Brain microvascular endothelial cell (primary cell): ENCODE data around the gene TMEM250.

Source experiments
- DNase-seq: peaks from one replicate; pipeline ENCODE4 v3.0.0-alpha.2; 2020
- H3K27ac ChIP-seq: fragments of 250-450 bp; sonication (Bioruptor Pico); 2 replicates; pipeline ENCODE4 v1.5.1; 2020; ENCODE audit warnings: mild to moderate bottlenecking, moderate library complexity
- H3K27me3 ChIP-seq: fragments of 250-450 bp; sonication (Bioruptor Pico); replicated peaks from 2 replicates; pipeline ENCODE4 v1.5.1; 2020; ENCODE audit warnings: mild to moderate bottlenecking
- H3K36me3 ChIP-seq: fragments of 250-450 bp; sonication (Bioruptor Pico); replicated peaks from 2 replicates; pipeline ENCODE4 v1.5.1; 2020; ENCODE audit warnings: mild to moderate bottlenecking
- H3K4me3 ChIP-seq: 2 replicates; pipeline ENCODE4 v1.5.1; 2011; ENCODE audit warnings: low read depth, mild to moderate bottlenecking, control low read depth, low read length, moderate library complexity
- CTCF ChIP-seq: IDR thresholded peaks from 2 replicates; pipeline ENCODE4 v1.5.1; 2011; ENCODE audit warnings: low read depth, mild to moderate bottlenecking, moderate library complexity, low read length, control low read depth, inconsistent platforms; ENCODE audit errors: missing control alignments
- in situ Hi-C: cut with HindIII; loops from 2 replicates; pipeline ENCODE4 v1.10.0; 2017; ENCODE audit warnings: low sequenced_read_pairs, low pct_ligation_motif_present

Gene TMEM250

DNA sequence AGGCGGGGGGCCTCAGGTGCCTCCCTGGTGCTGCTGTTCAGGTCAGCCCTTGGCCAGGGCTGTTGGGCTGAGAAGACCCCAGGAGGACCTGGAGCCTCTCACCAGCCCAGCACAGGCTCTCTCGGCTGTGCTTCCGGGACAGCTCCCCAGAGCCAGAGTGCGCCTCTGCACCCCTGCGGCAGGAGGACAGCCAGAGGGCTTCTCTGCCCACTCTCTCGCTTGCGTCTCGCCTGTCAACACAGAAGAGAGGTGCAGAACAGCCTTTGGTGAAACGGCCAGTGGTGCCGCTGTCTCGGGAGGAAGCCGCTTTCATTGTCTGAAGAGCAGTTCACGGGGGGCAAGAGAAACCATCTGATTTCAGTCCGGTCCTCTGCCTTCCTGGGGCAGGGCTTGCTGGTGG lies 19.8 kb downstream of the TMEM250 start:
- in situ Hi-C loops = no loop called here
- no peak for DNase-seq
- Histone ChIP-seq H3K4me3 (no peak overlapping the region), H3K27ac (no peak overlapping the region), H3K36me3 (no peaks in the 10 kb centered on the region), H3K27me3 (no peaks in the 10 kb centered on the region)
- no peak for TF ChIP-seq CTCF

GRCh38 chr9:136098210-136098609 lies 20.5 kb downstream of the TMEM250 start:
- Histone ChIP-seq H3K27ac (no peak overlapping the region), H3K4me3 (no peak overlapping the region), H3K27me3 (no peaks in the 10 kb centered on the region), H3K36me3 (no peaks in the 10 kb centered on the region)
- no peak for DNase-seq
- in situ Hi-C loops = no loop called here
- TF ChIP-seq CTCF = no peak

- in situ Hi-C loops = no loop called here
- DNase-seq = no peak
- peaks cover 3% of the 10 kb centered on the region for H3K36me3 ChIP-seq
- no peaks in the 10 kb centered on the region for H3K27me3 ChIP-seq
- no peak overlapping the region for H3K27ac ChIP-seq
- no peak overlapping the region for H3K4me3 ChIP-seq
- TF ChIP-seq CTCF = no peak
Measured at GRCh38 chr9:136096505-136097001, 22.1 kb downstream of the TMEM250 start.

GRCh38 chr9:136095070-136096058 lies 23.3 kb downstream of the TMEM250 start, which contains the start of gene NACC2:
Gene NACC2 (minus strand): TSS chr9:136095289. CDS start chr9:136050521, 44,768 bp downstream.
- Histone ChIP-seq H3K4me3 (peak within 1 kb of the TSS; percentile 67), H3K27me3 (no peaks in the 10 kb centered on the region), H3K36me3 (peaks cover 3% of the 10 kb centered on the region), H3K27ac (peak within 1 kb of the TSS; percentile 42)
- in situ Hi-C loops = no loop called here
- TF ChIP-seq CTCF = no peak
- DNase-seq = peak; percentile 22

- H3K27me3 ChIP-seq = no peaks in the 10 kb centered on the region
- in situ Hi-C loops = no loop called here
- peak overlapping the region; percentile 67 for H3K4me3 ChIP-seq
- no peak for TF ChIP-seq CTCF
- H3K36me3 ChIP-seq = peaks cover 3% of the 10 kb centered on the region
- peak overlapping the region; percentile 42 for H3K27ac ChIP-seq
- DNase-seq = peak; percentile 41
Measured at GRCh38 chr9:136093995-136094881, 24.4 kb downstream of the TMEM250 start.
